NCI-H1048 (cell line): ENCODE data around the gene HS1BP3.

Experiments
- DNase-seq: peaks from one replicate; lab custom pipeline; 2025; lab: John Stamatoyannopoulos, UW

The HS1BP3 gene

DNA sequence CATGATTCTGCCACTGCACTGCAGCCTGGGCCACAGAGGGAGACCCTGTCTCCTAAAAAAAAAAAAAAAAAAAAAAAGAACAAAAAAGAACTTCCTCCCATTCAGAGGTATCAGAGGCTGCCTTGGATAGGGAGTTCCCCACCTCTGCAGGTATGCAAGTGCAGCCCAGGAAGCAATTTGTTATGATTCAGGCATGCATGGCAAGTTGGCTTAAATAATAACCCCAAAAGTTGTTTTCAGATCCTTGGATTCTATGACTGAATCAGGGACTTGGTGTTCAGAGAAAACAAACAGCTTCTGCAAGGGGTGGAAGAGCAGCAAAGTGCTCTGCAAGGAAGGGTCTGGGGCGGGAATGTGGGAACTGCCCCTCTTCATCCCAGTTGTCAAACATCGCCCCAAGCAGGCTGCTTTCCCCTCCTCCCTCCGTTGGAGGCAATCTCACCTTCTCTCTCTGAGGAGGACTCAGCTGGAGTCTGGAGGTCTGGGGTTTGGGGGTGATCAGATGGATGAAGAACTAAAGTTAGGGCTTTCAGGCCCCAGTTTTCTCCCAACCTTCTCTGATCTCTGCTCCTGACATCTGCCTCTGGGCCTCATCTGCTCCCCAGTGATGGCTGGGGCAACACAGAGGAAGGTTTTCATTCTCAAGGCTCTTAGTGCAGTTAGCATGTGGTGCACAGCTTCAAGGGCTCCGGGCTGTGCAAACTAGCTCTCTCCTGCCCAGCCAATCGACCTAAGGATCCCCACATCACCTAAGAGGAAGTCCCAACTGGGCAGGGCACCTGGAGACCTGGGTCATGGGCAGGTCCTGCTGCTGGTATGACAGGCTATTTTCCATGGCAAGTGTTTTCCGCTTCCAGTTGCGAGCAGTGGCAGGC lies 12.5 kb upstream of the HS1BP3 start:
- DNase-seq: no peak

DNA sequence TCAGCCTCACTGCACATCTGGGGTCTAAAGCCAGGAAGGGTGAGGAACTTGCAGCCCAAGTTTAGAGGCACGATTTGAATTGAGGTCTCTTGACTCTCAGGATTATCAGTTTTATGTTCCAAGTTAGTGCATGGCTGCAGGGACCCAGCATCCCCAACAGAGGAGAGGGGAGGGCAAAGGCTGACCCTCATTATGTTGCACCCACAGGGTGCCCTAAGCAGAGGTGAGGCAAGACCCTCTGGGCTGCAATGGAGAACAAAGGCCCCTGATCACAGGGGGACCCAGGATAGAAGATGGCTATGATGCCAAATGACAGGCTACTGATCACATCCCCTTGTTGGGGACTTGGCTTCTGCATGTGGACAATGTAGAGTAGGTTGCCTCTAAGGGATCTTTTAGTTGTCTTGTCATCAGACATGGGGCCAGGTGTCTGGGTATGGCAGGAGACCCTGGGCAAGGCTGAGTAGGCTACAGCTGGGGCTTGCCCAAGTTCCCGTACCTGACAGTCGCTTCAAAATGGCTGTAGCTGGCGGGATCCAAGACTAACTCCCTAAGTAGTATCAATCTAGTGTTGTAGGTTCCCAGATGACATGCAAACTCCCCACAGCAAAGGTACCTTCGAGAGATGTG lies 11.5 kb upstream of the HS1BP3 start:
- DNase-seq: no peak

DNA sequence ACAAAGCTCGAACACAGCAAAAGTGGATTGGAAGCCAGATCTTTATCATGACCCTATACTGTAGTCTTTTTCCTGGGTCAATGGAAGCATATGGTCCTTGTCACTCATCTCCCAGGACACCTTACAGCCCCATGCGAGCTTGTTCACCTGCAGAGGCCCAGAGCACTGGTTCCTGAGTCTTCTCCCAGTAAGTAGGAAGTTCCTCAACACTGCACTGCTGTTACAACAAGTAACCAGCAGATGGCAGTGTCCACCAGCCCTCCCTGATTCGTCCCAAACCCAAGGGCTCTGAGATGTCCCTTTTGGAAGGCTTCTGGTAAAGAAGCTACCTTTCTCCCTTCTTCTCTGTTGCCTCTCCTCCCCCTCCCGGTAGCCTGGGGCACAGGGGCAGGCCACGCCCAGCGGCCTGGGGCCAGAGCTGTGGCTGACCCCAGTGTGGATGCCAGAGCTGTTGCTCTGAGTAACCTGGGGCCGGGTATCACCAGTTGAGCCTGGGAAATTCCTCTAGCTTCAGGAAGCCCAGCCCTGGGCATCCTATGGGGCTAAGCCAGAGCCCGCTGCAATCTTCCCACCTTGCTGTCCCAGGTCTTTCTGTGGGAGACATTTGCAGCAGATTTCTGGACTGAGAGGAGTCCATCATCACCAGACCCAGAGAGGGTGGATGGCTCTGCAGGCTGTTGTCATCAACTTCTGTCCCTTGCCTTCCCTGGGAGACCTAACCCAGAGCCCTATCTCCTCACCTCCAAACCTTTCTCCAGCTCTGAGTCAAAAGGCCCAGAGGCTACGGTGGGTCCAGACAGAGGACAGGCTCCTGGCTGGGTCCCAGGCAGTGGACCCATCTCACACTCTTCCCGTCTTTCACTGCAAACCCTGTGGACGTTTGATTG lies 10.8 kb upstream of the HS1BP3 start:
- no peak for DNase-seq

DNA sequence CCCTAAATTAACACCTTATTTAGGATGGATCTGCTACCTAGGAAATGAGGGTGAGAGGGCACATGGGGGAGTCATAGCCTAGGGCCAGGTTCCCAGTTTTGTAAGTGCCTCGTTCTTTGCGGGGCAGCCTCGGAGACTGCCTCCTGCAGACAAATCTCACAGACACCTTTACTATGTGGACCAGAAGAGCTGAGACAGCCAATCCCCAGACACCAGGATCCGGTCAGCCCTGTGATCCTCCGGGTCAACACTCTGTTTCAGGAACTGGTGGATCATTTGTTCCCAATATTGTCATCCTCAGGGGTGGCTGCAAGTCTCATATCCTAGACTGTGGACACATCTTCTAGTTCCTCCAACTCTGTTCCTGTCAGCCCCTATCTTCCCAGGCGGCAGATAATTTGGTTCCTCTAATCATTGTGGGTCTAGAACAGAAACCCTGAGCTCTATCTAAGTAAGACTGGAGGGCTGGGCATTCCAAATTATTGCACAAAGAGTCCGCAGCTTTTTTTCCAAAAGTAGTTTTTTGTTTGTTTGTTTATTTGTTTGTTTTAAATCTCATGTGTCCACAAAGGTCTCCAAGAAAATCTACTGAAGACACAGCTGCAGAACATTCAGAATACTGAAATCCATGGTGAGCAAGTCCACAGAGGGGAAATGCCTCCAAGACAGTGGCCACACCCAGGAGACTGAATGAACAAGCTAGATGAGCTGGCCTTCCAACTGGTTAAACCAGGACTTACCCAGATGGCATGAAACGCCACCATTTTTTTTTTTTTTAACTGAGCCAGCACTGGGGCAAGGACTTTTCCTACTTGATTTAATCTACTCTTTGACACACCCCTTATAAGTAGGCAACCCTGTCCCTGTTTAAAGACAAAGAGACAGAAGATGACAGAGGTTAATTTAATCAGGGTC lies 9.9 kb upstream of the HS1BP3 start:
- DNase-seq: no peak

DNA sequence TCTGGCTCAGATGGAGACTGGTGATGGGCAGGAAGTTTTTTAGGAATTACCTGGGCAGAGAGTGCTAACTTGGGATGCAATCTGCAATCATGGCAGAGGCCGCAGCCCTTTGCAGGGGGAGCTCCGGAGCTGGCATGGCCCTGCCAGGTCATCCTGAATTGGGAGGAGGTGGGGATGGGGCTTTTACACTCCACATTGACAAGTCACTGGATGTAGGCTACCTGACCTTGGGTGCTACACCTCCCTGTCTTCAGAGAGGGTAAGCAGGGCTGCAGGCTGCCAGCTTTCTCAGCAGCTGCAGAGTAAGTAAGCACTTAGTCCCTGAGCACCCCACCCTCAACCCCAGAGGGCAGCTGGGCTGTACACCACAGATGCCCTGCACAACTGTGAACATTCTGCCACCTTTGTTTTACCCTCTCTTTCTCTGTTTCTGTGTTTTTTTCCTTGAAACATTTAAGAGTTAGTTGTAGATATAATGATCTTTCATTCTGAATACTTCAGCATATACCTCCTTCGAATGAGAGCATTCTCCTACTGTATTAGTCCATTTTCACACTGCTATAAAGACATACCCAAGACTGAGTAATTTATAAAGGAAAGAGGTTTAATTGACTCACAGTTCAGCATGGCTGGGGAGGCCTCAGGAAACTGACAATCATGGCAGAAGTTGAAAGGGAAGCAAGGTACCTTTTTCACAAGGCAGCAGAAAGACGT lies 6.8 kb upstream of the HS1BP3 start:
- DNase-seq: no peak

DNA sequence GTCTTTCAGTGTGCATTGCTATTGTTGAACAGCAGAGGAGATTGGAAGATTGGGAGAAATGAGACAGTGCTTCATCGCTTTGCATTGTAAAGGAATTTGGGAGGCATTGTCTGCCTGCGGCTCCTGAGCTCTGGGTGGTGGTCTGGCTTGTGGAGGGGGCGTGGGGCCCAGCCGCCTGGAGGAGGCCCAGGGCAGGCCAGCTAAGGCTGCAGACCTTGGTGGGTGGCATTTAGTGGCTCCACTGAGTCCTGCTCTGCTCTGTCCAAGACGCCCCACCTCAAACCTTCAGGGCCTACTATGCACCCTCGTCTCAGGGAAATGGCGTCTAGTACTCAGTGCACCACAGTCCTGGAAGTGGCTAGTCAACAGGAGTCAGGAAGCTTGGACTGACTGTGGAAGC lies 5.7 kb upstream of the HS1BP3 start:
- no peak for DNase-seq

DNA sequence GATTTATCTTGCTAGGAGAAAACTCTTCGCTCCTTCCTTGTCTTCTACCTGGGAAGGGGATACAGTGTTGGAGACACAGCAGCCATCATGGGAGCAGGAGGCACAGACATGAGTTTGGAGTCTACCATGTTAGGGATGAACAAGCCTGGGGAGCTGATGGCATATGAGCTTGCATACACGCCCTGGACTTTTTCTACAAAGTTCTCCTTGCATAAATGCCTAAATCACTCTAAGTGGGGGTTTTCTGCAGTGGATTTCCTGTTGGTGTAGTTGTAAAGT lies 3.6 kb upstream of the HS1BP3 start:
- DNase-seq: no peak

DNA sequence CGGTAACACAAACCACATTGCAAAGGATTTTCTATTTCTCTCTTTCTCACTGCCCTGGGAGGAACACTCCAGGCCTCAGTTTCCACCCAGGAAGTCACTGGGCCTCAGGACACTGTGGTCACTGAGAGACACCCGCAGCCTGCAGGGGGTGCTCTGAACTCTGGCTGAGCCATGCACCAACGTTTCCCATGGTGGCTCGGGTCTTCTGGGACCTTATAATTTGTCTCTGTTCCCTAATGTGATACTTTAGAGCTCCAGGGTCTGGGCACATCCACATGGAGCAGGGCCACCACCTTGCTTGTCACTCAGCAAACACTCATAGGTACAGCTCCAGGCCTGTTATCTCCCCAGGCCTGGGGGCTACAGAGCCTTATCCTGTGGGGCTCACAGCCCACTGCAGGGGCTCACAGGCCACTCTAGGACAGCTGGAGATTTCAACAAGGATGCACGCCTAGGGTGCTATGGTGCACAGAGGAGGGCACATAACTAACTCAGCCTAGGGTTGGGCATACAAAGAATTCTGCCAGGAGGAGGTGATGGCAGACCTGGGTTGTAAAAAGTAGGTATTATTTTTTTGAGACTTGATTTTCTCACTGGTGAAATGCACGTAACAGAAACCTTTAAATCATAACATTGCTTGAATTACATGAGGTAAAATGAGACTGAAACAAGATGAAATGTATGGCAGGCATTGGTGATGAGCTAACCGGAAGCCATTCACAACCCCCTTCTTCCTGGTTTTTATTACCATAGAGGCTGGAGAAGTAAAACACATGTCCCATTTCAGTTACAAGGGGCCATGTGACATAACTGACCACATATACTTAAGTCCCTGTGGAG lies 3.0 kb upstream of the HS1BP3 start:
- DNase-seq: no peak

DNA sequence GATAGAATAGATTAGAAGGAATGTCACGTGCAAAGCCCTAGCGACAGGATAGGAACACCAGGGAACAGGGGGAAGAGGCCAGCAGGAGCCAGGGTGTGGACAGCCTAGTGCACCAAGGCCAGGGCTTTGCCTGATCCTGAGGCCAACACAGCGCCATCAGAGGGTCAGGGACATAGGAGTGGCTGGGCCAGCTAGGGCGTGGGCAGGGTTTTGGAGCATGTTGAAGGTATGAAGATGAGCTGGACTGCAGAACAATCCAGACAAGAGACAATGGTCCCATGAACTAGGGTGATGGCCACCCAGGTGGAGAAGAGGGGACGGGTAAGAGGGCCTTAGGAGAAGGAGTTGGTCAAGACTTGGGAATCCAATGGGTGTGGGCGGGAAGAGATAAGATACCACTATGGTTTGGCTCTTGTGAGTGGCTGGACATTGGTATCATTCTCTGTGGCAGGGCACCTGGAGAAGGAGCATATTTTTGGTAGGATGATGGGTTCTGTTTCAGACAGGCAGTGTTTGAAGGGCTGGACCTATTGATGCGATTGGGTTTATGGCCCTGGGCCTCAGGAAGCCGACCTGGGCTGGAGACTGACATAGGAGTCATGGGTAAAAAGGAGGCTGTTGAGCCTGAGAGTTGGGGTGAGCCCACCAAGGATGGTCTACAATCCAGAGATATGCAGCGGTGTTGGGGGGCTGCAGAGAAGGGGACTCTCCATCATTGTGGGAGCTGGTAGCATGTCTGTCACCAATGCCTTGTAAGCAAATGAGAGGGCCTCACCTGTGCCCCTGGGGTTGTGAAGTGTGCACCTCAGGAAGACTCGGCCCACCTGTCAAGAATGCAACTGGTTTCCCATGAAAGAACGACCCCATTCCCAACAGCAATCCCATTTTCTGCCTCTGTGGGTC lies 2.0 kb upstream of the HS1BP3 start:
- no peak for DNase-seq

DNA sequence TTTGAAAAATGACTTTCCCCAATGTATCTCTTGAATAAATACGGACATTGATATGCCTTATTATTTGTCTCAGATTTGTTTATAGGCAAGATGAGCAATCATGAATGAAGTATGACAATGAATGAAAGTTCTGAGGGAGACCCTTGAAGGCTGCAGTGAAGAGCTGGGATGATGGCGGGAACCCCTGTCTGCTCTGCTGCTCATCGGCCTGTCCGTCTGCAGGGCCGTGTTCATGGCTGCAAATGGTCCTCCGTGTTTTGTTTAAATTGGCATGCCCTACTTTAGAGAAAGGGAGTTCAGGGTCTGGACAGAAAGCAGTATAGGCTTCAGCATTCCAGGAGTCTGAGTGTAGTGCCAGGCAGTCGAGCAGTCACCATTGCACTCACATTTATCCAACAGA lies 1.2 kb upstream of the HS1BP3 start:
- no peak for DNase-seq

DNA sequence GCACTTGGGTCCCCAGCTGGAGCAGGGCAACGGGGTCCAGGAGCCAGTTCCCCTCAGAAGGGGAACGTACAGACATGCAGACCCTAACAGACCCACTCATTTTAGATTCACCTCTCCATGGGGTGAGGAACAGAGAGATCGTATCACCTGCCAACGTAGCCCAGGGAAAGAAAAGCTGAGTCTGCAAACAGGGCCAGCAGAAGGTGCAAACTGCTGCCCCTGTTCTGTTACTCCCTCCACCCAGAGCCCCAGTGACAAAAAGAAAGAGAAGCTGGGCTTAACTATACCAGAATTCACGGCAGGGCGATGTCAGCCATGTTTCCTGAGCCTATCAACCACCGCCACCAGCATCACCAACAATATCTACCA lies 817 bp upstream of the HS1BP3 start:
- no peak for DNase-seq

DNA sequence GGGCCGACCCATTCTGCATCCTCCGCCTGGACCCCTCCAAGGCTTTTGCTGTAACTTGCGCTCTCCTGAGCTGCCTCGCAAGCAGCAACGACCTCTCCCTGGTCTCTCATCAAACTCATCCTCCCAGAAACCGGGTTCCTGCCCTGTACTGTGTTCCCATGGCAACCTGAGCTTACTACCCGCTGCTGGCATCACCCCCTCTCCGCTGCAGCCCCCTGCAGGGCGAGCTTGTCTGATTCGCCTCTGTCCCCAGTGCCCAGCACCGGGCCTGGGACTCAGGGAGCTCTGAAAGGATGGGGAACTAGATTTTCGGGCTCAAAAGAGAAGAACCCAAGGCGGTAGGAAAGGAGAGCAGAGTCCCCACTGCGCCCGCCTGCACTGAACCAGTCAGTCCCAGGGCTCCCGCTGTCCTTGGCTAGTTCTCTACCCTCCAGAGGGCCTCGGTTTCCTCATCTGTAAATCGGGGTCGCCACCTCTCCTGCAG lies 463 bp downstream of the HS1BP3 start:
- DNase-seq: no peak

DNA sequence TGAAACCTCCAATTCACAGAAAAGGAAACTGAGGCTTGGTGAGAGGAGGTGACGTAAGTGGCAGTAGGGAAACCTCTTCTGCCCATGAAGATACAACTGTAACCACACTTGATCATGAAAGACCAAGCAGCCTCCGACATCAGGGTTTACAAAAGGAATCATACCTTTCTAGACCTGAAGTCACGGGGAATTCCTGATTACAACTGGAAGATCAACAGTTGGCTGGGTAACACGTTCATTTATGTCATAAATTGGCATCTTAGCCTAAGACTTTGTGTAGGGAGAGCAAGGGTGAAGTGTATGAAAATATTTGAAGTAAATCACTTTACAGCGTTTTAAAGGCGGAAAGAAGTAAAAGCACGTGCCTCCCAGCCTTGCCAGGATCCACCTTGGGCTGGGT lies 922 bp downstream of the HS1BP3 start:
- DNase-seq: no peak

DNA sequence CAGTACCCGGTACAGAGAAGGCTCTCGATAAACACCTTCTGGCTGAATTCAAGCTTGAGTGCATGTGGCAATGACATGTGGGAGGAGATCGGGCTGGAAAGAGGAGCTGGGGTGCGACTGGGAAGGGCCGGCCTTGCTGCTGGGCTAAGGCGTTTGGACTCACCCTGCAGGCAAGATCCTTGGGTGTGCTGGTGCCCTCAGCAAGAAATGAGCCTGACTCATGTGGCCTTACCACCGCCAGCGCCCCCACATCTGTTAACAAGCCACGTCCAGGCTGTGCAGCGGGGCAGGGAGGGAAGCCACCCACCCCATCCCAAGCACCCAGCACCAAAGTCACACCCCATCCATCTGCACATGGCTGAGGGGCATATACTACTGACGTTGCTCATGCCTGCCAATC lies 1.3 kb downstream of the HS1BP3 start:
- no peak for DNase-seq

DNA sequence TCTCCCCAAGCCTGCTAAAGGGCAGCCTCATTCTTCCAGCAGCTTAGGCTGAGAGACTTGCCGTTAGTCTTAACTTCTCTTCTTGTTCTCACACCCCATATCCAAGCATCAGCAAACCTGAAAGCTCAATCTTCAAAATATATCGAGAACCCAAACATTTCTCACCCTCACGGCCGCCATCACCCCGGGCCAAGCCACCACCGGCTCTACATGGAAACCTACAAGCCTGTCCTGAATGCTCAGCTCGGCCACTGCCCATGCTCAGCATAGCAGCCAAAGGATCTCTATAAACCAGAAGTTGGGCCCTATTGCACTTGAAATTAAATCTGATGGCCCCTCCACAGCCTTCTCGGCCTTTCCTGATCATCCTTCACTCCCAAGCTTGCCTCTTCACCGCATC lies 2.1 kb downstream of the HS1BP3 start:
- DNase-seq: no peak

DNA sequence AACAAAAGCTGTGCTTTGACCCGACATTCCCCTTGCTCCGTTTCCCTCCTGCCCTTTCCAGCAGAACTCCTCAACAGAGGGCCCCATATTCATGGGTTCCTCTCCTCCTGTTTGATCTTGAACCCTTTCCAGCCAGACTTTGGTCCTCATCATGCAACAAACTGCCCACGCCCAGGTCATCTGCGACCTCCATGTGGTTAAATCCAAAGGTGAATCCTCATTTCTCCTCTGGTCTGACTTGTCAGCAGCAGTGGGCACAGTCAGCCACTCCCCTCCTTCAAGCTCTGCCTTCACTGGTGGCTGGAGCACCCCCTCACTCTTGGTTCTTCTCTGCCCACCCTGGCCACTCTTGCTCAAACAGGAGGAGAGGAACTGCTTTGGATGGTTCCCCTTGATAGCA lies 2.7 kb downstream of the HS1BP3 start:
- no peak for DNase-seq

DNA sequence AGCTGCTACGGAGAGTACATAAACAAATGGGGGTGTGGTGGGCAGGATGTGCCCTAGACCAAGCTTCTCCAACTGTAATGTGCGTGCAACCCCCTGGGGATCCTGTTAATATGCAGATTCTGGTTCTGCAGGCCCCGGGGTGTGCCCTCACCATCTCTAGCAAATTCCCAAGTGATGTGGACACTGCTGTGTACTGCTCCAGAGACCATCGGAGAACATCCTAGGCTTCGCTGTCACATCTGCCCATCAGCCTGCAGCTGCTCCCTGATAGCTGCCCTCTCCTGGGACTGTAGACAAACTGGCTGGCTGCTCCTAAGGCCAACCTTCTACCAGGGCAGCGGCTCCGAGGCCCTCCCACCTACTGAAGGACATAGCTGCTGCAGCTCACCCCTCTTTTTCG lies 3.2 kb downstream of the HS1BP3 start:
- no peak for DNase-seq

DNA sequence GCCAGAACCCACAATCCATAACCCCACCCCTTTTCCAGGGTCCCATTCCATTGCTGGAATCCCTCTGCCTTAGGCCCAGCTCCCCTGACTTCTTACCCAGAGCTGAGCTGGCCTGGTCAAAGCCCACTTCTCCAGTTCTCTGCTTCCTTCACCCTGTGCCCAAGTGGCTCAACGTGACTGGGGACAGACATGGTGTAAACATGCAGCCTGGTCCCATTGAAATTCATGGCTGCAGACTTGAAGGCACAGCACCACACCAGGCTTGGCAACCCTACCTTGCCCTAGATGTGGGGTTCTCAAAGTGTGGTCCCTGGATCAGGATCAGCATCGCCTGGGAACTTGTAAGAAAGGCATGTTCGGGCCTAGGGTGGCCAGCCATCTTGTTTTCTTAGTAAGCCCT lies 3.7 kb downstream of the HS1BP3 start:
- no peak for DNase-seq

DNA sequence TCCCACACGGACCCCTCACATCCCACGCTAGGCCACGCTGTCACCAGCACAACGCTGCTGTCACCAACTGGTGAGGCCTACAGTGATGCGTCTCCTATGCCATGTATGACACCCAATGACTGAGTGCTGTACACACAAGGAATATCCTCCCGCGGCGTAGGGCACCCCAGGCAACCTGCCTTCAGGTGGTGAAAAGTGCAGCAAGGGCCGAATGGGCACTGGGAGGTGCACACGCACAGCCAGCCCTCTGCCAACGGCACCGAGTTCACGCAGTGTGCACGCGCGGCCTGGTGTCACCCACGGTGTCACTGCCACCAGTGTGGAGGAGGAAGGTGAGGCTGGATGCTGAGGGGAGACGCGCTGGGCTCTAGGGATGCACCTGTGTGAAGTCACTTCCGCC lies 4.5 kb downstream of the HS1BP3 start:
- DNase-seq: no peak
